GM10847 (cell line): Measurements from ENCODE around the gene MIX23.

Experiments
- POLR2A ChIP-seq: IDR thresholded peaks from 2 replicates; pipeline ENCODE4 v1.6.1; 2011; ENCODE audit not compliant: insufficient read length; ENCODE audit errors: extremely low read depth

Gene MIX23

DNA sequence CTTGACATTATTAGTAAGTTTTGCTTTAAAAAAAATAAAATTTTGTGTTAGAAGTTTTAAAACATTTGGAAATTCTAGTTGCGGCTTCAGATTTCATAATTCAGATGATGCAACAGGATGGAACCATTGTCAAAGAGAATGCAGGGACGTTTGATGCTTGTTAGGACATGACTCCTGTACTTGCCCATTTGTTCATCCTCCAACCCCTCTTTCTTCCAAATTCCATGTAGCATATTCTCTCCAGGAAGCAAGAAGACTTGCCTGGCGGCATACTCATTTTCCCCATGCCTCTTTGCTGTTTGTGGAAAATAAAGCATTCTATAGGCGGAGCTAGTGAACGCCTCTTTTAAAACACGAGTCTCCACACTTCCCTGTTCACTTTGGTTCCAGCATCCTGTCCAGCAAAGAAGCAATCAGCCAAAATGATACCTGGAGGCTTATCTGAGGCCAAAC, 58.1 kb downstream of the MIX23 start, which contains the start of gene CSTA:
Gene CSTA, plus strand, starts transcription at position 378 of the 453 bp plus-strand sequence. Its CDS starts 45 bp downstream, at position 423.
- no peak for TF ChIP-seq POLR2A

- TF ChIP-seq POLR2A = no peak
Observed at GRCh38 chr3:122322095-122323075, 60.6 kb downstream of the MIX23 start.

DNA sequence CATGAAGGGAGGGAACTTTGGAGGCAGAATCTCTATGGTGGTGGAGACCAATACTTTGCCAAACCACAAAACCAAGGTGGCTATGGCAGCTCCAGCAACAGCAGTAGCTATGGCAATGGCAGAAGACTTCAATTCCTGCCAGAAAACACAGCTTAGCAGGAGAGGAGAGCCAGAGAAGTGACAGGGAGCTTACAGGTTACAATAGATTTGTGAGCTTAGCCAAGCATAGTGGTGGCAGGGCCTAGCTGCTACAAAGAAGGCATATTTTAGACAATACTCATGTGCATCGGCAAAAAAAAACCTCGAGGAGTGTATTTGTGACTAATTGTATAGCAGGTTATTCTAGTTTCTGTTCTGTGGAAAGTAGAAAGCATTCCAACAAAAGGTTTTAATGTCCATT, 64.4 kb downstream of the MIX23 start:
- no peak for TF ChIP-seq POLR2A

DNA sequence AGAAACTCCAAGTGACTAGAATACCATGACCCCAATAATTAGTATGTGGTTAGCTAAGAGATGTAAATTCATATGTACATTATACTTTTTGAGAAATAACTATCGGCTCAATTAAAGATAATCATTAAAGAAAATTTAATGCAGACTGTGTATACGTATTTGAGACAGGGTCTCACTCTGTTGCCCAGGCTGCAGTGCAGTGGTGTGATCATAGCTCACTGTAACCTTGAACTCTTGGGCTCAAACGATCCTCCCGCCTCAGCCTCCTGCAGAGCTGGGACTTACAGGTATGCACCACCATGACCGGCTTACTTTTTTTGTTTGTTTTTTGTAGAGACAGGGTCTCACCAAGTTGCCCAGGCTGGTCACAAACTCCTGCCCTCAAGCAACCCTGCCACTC, 66.7 kb downstream of the MIX23 start:
- no peak for TF ChIP-seq POLR2A

DNA sequence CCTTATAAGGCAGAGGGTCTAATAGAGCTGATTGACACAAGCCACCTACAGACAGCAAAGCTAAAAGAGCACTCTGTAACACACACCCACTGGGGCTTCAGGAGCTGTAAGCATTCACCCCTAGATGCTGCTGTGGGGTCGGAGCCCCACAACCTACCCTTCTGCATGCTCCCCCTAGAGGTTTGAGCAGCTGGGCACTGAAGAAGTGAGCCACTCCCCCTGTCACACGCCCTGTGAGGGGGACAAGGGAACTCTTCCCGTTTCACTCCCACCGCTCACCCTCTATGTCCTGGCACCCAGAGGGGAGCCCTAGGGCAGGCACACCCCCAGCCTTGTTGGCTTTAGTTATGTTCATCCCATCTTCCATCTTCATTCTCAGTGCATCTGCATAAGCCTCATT, 67.4 kb downstream of the MIX23 start:
- no peak for TF ChIP-seq POLR2A

DNA sequence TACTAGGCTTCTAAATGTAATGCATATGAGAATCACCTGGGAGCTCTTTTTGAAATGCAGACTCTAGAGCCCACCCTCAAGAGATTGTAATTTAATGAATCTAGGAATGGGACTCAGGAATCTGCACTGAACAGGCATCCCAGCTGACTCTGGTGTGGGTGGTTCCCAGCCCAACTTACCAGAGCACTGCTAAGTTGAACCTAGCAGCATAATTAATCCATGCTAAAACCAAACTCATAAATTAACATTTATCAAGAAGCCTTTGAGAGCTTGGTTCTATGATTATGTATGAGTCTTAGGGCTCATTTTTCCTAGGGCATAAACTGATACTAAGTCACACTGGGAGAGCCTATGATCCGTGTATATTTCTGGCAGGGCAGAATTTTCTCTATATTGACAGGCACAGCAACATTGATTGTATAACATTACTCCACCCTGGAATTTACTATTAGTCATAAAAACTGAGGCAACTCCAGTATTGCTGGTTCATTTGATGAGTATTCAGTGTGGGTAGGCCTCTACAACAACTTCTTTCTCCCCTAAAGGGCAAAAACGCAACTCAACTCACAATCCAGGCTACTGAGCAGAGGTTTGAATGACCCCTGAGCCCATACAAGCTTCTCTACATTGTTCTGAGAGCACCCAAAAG, 68.7 kb downstream of the MIX23 start:
- no peak for TF ChIP-seq POLR2A

DNA sequence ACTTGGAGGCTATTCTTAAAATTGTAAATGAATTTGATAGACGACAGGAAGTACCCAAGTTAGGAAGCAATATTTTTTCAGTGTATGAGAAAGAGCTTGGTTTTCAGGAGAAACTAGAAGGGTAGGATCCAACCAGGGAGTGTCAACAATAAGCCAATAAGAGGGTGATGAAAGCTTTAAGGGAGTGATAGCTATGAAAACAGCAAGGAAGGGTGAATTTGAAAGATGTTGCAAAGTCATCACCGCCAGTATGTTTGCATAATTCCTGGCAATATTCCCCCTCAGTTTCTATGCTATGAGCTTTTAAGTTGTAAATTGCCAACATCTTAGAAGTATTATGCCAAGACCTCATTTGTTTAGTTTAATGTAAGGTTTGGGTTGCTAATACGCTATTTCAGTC, 69.8 kb downstream of the MIX23 start:
- TF ChIP-seq POLR2A = no peak

DNA sequence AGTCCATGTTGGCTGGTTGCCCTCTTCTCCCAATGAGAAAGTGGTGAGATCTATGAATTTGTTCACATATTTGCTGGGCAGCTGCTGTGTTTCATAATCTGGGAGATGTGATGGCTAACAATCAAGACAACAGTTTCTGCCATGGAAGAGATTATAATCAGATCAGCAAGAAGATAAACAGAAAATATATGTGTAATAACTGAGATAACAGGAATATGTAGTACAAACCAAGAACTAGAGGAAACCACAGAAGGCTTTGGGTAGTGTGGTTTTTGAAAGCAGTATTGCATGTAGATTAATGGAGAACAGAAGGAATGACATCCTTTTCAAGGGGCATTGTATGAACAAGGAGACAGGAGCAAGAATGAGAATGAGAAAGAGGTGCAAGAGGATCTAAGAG, 70.2 kb downstream of the MIX23 start:
- no peak for TF ChIP-seq POLR2A

DNA sequence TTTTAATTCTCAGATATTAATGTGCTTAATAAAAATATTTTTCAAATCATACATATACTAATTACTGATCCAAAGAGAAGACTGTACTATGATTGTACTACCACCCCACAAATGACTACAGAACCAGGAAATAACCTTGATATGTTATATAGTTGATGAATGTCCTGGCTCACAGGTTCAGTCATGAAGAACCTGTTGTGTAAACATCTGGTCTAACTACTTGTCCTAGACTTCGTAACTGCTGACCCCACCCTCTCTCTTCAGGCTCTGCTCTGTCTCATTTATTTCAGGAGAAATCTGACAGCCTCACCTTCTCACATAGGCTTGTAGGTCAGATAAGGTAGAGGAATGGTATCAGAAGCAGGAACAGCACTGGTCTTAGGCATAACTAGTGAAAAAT, 72.7 kb downstream of the MIX23 start:
- no peak for TF ChIP-seq POLR2A
